ENCODE results near the gene IQCK.

- TF ChIP-seq CTCF (IDR thresholded peaks at IDR 0.05) (no peak), POLR2A (IDR thresholded peaks at IDR 0.05) (no peak), POLR2AphosphoS5 (IDR thresholded peaks at IDR 0.05) (no peak)
These were observed 66.2 kb downstream of the IQCK start for GRCh38 chr16:19784183-19784736.
